HL-60/S4 treated with retinoic acid at 250 ng/mL for 4 days and 3 days (cell line): ENCODE results near the gene ZNF214.

Source experiments
- in situ Hi-C: fragments of 300-500 bp; cut with MboI; formaldehyde crosslinking; loops from 2 replicates; pipeline ENCODE4 v1.7.0; 2022; ENCODE audit warnings: low sequenced_read_pairs

The ZNF214 gene

DNA sequence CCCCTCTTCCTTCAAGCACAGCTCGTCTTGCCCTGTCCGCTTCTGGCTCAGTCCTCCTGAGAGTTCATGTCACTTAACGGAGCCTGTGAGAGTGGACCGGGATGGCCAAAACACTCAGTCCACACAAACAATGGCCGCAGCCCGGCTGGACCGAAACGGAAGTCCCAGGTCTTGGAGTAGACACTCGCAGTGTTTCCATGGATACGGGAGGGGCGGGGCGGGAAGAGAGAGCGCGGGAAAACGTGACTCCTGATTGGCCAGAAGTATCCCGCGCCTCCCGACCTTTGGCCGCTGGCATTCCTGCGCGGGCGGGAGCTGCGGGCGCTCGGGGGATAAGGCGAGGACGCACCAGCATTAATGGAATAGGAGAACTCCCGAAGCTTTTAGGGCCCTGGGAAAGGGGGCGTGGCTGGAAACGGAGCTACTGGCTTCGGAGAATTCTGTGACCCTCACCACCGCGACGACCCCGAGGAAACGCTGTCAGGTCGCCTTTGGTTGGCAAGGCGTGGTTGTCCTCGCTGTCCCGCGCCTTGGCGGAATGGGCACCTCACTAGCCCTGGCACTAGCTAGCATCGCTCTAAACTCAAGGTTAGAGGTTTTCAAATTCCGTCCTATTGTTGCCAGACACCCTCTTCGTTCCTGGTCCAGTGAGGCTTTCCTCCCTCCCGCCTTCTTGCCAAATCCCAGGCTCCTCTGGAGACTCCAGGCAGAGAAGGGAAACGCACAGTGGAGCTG, at the start of gene ZNF214, which contains the start of gene NLRP14:
Gene ZNF214 (minus strand): TSS at position 164 of the 735 bp plus-strand sequence. CDS start 17,511 bp downstream, outside the sequence.
Gene NLRP14 (plus strand): TSS at position 297 of the 735 bp plus-strand sequence. CDS start 18,108 bp downstream, outside the sequence.
- in situ Hi-C loops, result no loop called here

GRCh38 chr11:7062534-7062933, 42.4 kb upstream of the ZNF214 start:
- in situ Hi-C loops, result no loop called here

DNA sequence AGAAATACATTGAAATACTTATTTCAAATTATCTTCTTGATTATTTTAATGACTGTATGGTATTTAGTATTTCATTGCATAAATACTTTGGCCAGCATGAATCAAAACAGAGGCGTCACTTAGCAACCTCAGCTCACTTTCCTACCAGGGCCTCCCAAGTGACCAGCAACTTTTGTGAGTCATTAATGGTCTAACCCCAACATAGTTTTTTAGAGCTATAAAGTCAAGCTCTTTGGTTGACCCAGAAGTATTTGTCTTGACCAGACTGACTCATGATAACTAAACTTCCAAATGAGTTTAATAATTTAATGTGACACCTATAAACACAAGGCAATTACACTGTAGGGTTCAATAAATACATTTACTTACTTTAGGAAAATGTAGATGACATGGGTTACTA, 40.7 kb upstream of the ZNF214 start:
- in situ Hi-C loops, result no loop called here

- in situ Hi-C loops, result no loop called here
These were observed 37.5 kb upstream of the ZNF214 start for GRCh38 chr11:7057641-7058040.

GRCh38 chr11:7056828-7057513, 36.8 kb upstream of the ZNF214 start:
- in situ Hi-C loops, result no loop called here

DNA sequence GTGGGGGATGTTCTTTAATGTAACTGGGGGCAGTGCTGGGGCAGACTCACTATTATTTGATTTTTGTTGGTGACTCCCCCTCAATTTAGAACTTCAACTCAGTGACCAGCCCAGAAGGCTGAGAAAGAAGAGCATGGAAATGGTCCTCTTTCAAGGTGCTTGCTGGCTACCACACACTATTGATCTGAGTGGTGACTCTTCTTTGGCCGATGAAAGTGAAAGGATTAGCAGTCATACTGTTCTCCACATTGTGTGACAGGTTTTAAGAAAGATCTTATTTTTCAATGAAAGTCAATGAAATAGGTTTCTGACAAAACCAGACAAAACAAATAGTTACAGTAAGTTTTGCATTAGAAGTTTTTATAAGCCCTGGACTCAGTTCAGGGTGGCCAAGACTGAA, 30.0 kb upstream of the ZNF214 start:
- in situ Hi-C loops, result no loop called here

GRCh38 chr11:7046474-7047175, 26.5 kb upstream of the ZNF214 start:
- in situ Hi-C loops, result no loop called here

GRCh38 chr11:7034019-7034418, 13.9 kb upstream of the ZNF214 start:
- in situ Hi-C loops, result no loop called here

DNA sequence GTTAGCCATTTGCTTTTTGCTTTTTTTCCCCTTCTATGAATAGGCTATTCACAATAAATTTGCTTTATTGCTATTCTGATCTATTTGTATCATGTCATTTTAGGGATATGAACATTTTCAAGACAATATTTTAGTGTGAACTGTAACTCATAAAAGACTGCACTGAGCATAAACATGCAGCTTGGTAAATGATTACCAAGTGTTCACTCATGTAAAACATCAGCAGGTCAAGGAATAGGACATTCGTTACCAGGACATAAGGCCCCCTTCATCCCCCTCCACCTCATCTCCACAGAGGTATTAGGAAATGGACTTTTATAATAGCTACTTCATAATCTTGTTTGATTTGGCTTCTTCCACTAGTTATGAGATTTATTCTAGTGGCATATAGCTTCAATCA, 12.5 kb upstream of the ZNF214 start:
- in situ Hi-C loops, result no loop called here

GRCh38 chr11:7031471-7031871, 11.3 kb upstream of the ZNF214 start:
- in situ Hi-C loops, result no loop called here

DNA sequence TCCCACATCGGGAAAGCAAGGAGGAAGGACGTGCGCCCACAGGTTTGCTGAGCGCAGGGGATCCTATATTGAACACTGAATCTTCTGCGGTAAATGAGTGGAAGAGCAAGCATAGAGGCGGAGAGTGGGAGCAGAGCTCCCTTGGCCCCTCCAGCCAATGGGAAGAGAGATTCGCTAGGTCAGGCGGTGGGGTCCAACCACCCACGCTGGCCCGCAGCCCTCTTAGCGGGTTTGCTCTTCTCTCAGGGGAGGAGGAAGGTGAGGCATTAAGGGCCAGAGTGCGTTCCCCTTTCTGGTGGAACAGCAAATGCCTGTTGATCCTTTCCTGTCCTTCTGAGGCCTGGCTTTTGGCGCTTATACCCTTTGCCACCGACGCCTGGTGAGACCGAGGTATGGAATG, 10.7 kb upstream of the ZNF214 start:
- in situ Hi-C loops, result no loop called here

- in situ Hi-C loops, result no loop called here
These were observed 8.0 kb upstream of the ZNF214 start for GRCh38 chr11:7028141-7028540.

DNA sequence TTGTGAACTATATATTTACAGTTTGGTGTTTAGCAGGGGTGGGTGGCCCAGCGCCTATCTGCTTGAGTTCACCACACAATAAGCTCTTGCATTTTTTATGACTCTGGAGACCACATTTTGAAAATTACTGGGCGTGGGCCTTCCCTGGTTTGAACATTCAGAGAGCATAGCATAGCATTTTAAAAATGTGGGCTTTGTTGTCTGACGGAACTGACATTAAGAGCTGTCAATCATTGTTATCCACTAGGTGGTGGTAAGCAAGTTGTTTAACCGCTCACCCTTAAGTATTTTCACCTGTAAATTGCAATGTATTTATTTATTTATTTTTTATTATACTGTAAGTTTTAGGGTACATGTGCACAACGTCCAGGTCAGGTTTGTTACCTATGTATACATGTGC, 1.2 kb upstream of the ZNF214 start:
- in situ Hi-C loops, result no loop called here

GRCh38 chr11:7019500-7020182, 505 bp downstream of the ZNF214 start:
- in situ Hi-C loops, result no loop called here

DNA sequence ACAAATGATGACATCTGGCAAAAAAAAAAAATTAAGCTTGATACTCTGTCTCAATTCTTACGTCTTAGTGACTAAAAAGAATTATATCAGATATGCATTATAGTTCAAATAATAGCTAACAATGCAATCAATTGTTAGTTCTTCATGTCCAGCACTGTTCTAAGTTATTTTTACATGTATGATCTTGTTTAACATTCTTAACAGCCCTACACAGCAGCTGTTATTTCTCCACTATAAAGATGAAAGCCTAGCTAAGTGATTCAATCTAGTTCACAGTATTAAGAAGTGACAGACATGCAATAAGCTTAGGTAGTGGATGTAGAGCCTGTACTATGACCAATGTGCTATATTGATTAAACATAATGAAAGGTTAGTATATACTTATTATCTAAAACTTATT, 4.1 kb downstream of the ZNF214 start:
- in situ Hi-C loops, result no loop called here

GRCh38 chr11:7014118-7014517, 6.0 kb downstream of the ZNF214 start:
- in situ Hi-C loops, result no loop called here

- in situ Hi-C loops, result no loop called here
These were observed 15.7 kb downstream of the ZNF214 start for GRCh38 chr11:7004482-7004881.

GRCh38 chr11:6995703-6996102, 24.4 kb downstream of the ZNF214 start:
- in situ Hi-C loops, result no loop called here

GRCh38 chr11:6992457-6993417, 27.4 kb downstream of the ZNF214 start:
- in situ Hi-C loops, result no loop called here

- in situ Hi-C loops, result no loop called here
These were observed 28.1 kb downstream of the ZNF214 start for GRCh38 chr11:6992026-6992425.
